Right lobe of liver (tissue), 4 donors: ENCODE results near the gene FAM3C.
"Not testable (repeated sequence)": the region's sequence is repeated elsewhere in the genome, so short reads cannot be mapped to it uniquely, and the experiment has no call there.

Experiments used
- POLR2A ChIP-seq: fragments of 450-650 bp; IDR thresholded peaks from one replicate; pipeline ENCODE4 v1.6.1; 2017; ENCODE audit warnings: antibody characterized with exemption, mild to moderate bottlenecking
- TF ChIP-seq, protein P1 (sequence below), 4 donors: fragments of 200-600 bp in 3 of 4; fragments of 450-650 bp in 1 of 4; IDR thresholded peaks; one replicate each; pipeline versions ENCODE4 v1.5.1 to v1.8.0; 2016 to 2022; ENCODE audit warnings: antibody characterized with exemption in 4 of 4, mild to moderate bottlenecking in 2 of 4
- donor health status: DM: no; HTN: no; CAD: no.
- donor health status: DM: no; HTN: no; CAD: no.
- donor health status: DM: no; HTN: yes; CAD: no.

GRCh38 chr7:121438043-121438955, 42.2 kb upstream of the FAM3C start:
- not testable (repeated sequence) for TF ChIP-seq POLR2A
- TF ChIP-seq, protein P1, sequence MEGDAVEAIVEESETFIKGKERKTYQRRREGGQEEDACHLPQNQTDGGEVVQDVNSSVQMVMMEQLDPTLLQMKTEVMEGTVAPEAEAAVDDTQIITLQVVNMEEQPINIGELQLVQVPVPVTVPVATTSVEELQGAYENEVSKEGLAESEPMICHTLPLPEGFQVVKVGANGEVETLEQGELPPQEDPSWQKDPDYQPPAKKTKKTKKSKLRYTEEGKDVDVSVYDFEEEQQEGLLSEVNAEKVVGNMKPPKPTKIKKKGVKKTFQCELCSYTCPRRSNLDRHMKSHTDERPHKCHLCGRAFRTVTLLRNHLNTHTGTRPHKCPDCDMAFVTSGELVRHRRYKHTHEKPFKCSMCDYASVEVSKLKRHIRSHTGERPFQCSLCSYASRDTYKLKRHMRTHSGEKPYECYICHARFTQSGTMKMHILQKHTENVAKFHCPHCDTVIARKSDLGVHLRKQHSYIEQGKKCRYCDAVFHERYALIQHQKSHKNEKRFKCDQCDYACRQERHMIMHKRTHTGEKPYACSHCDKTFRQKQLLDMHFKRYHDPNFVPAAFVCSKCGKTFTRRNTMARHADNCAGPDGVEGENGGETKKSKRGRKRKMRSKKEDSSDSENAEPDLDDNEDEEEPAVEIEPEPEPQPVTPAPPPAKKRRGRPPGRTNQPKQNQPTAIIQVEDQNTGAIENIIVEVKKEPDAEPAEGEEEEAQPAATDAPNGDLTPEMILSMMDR (IDR thresholded peaks at IDR 0.05), result peak in 2 of 4 donors; percentile 8 to 11
